T-helper 2 cell (primary cell): Measurements from ENCODE around the gene MME.
"Not testable (repeated sequence)": the region's sequence is repeated elsewhere in the genome, so short reads cannot be mapped to it uniquely, and the experiment has no call there.

Experiments used
- DNase-seq, 5 experiments: peaks; one replicate each; pipeline versions ENCODE4 v3.0.0 to v3.0.0-alpha.2; 2012 to 2022

MME gene

GRCh38 chr3:155086051-155086450, 5.9 kb downstream of the MME start:
- DNase-seq = no peak

GRCh38 chr3:155088706-155089345, 8.7 kb downstream of the MME start:
- no peak for DNase-seq

GRCh38 chr3:155089495-155089894, 9.4 kb downstream of the MME start:
- no peak for DNase-seq

GRCh38 chr3:155093261-155093660, 13.1 kb downstream of the MME start:
- DNase-seq = no peak

GRCh38 chr3:155096303-155097008, 16.3 kb downstream of the MME start:
- no peak for DNase-seq

- DNase-seq = no peak
These were observed 16.9 kb downstream of the MME start for GRCh38 chr3:155097009-155097349.

- no peak for DNase-seq
These were observed 21.3 kb downstream of the MME start for GRCh38 chr3:155101398-155101797.

- no peak for DNase-seq
These were observed 22.2 kb downstream of the MME start for GRCh38 chr3:155102329-155102728.

- DNase-seq = no peak
These were observed 23.6 kb downstream of the MME start for GRCh38 chr3:155103686-155104085.

GRCh38 chr3:155106119-155106518, 26.0 kb downstream of the MME start:
- DNase-seq = no peak

- no peak for DNase-seq
These were observed 29.9 kb downstream of the MME start for GRCh38 chr3:155110022-155110421.

- DNase-seq = peak in 1 of 5 experiments; percentile 43
These were observed 31.1 kb downstream of the MME start for GRCh38 chr3:155110996-155111901.

- no peak for DNase-seq
These were observed 31.9 kb downstream of the MME start for GRCh38 chr3:155111971-155112370.

- no peak for DNase-seq
These were observed 32.7 kb downstream of the MME start for GRCh38 chr3:155112661-155113389.

GRCh38 chr3:155124745-155125144, 44.6 kb downstream of the MME start:
- DNase-seq = not testable (repeated sequence)

- no peak for DNase-seq
These were observed 49.3 kb downstream of the MME start for GRCh38 chr3:155129396-155129795.

- DNase-seq = no peak
These were observed 49.9 kb downstream of the MME start for GRCh38 chr3:155130001-155130400.

- DNase-seq = peak in 1 of 5 experiments; percentile 4
These were observed 51.0 kb downstream of the MME start for GRCh38 chr3:155131104-155131503.

GRCh38 chr3:155134311-155134710, 54.2 kb downstream of the MME start:
- not testable (repeated sequence) for DNase-seq

GRCh38 chr3:155135003-155135402, 54.9 kb downstream of the MME start:
- DNase-seq = no peak

GRCh38 chr3:155138677-155139076, 58.6 kb downstream of the MME start:
- no peak for DNase-seq

- no peak for DNase-seq
These were observed 67.5 kb downstream of the MME start for GRCh38 chr3:155147588-155147987.

- no peak for DNase-seq
These were observed 69.4 kb downstream of the MME start for GRCh38 chr3:155149494-155149893.
